Diencephalon (tissue), 1 donor: ENCODE data around the gene AANAT. TPM values are rescaled to one million over a fixed set of nuclear protein-coding genes. Genes with fewer than 3 reads are reported as not detected.

Experiments
- total RNA-seq: library from RNA; depleted of rRNA; stranded (reverse); fragments of >200 nt; gene quantifications from one replicate; pipeline ENCODE4 v1.2.3, GENCODE V29; 2014

Gene AANAT
- not detected for total RNA-seq

DNA sequence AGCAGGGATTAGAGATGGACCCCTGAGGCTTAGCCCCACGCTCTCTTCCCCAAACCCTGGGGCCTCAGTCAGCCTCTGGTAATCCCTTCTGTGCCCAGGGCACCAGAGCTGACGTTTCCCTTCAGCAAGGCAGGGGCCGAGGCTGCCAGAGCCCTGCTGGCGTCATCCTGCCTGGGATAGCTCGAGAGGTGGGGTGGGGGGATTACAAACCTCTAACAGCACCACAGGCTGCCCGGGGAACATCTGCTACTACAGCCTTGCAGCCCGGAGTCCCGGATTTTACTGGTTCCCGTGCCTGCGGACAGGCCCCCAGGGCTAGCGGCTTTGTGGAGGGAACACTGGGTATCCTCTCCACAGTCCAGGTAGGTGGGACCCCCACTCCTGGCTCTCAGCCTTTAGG, at the start of gene AANAT:
AANAT (plus strand) TSS at position 238 of the 400 bp plus-strand sequence. CDS start 1,144 bp downstream, outside the sequence.

DNA sequence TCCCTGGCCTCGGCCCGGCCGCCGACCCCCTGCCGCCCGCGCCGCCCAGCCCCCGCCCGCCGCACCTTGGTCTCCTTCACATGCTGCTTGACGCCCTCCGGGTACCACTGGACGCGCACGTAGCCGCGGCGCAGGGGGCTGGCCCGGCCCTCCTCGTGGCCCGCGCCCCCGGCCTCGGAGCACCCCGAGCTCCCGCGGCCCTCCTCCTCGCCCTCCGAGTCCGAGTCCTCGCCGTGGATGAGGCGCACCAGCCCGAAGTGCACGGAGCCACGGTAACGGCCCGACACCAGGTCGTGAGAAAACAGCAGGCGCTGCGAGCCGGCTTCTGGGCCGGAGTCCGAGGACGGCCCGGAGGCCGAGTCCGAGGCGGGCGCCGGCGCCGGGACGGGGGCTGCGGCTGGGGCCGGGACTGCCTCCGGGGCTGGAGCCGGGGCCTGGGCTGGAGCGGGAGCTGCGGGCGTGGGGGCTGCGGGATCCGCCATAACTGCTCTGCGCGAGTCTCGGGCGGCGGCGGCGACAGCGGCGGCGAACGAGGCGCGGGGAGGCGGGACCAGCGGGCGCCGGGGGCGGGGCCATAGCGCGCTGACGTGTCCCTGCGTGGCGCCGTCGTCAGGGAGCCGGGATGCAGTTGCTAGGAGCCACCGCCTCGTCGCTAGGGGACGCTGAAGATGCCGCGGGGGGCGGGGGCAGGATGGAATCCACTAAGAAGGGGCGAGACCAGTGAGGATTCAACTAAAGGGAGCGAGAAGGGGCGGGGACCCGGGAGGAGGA, 14.6 kb upstream of the AANAT start, which contains the start of gene UBE2O:
UBE2O (minus strand) TSS at position 493 of the 771 bp plus-strand sequence; CDS start at position 482, 11 bp downstream.

DNA sequence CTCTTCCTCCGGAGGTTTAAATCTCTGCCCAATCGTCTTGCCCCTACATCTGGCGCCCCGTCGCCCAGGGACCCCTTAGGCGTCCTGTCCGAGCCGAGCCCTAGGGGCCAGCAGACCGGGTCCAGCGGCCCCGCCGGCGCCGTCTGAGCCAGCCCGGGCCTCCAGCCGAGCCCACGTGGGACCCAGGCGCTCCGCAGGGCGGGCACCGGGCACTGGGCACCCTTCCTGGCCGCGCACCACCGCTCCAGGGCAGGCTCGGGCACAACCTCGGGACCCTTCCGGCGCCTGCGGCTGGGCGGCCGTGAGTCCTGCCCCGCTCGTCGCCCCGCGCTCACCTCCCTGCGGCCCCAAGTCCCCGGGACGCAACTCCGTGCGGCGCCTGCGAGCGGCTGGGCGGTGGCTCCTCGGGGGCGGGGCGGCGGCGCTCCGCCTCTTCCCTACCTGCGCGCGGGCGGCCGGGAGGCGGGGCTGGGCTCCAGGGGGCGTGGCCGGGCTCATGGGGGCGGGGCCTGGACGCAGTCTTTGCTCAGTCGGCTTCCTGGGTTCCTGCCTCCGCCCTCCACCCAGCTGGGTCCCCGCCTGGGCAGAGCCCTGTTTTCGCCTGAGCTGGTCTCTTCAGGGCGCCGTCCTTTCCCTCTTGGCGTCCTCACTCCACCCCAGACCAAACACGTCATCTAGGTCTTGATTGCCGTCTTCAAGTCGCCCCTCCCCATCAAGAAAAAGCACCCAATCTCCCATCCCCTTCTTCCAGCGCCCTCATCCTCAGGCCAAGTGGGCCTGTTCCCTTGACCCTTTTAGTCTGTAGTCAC, 33.8 kb downstream of the AANAT start, which contains the start of gene RHBDF2:
RHBDF2 (minus strand) TSS at position 406 of the 809 bp plus-strand sequence. CDS start 19,899 bp downstream, outside the sequence.

Other genes starting within 250 kb of the AANAT start
- gene RNF157, start 227.1 kb upstream of the AANAT start, total RNA-seq: 42.2 TPM
- 6.7 TPM for gene UBALD2, start 202.3 kb upstream of the AANAT start, total RNA-seq
- 7.8 TPM for gene QRICH2, start 159.3 kb upstream of the AANAT start, total RNA-seq
- 68.3 TPM for gene PRPSAP1, start 113.7 kb upstream of the AANAT start, total RNA-seq
- 1.4 TPM for gene SPHK1, start 83.0 kb upstream of the AANAT start, total RNA-seq
- 49.6 TPM for gene UBE2O, start 14.5 kb upstream of the AANAT start, total RNA-seq
- 3.2 TPM for gene RHBDF2, start 33.8 kb downstream of the AANAT start, total RNA-seq
- gene CYGB, start 70.1 kb downstream of the AANAT start, total RNA-seq: 8.3 TPM
- 5.3 TPM for gene PRCD, start 72.4 kb downstream of the AANAT start, total RNA-seq
- 2.1 TPM for gene ST6GALNAC2, start 118.3 kb downstream of the AANAT start, total RNA-seq
- gene ST6GALNAC1, start 176.2 kb downstream of the AANAT start, total RNA-seq: 0.69 TPM
- 87.9 TPM for gene MXRA7, start 243.4 kb downstream of the AANAT start, total RNA-seq